NCI-H1417 treated with DMSO at 0.1 percent for 48 hours (cell line): ENCODE measurements around the gene MAP3K14.

Source experiments
- DNase-seq: peaks from one replicate; lab custom pipeline; 2025; lab: John Stamatoyannopoulos, UW

The MAP3K14 gene

GRCh38 chr17:45300060-45300751 lies 16.6 kb downstream of the MAP3K14 start:
- no peak for DNase-seq

GRCh38 chr17:45299361-45299760 lies 17.5 kb downstream of the MAP3K14 start:
- no peak for DNase-seq

- DNase-seq: no peak
Observed at GRCh38 chr17:45298546-45299285, 18.1 kb downstream of the MAP3K14 start.

GRCh38 chr17:45296833-45297124 lies 20.0 kb downstream of the MAP3K14 start:
- no peak for DNase-seq

- no peak for DNase-seq
Observed at GRCh38 chr17:45296003-45296832, 20.6 kb downstream of the MAP3K14 start.

- no peak for DNase-seq
Observed at GRCh38 chr17:45294506-45294905, 22.3 kb downstream of the MAP3K14 start.

- no peak for DNase-seq
Observed at GRCh38 chr17:45293413-45294211, 23.2 kb downstream of the MAP3K14 start.

- no peak for DNase-seq
Observed at GRCh38 chr17:45292696-45293412, 24.0 kb downstream of the MAP3K14 start.

GRCh38 chr17:45291171-45291805 lies 25.5 kb downstream of the MAP3K14 start:
- no peak for DNase-seq

- DNase-seq: no peak
Observed at GRCh38 chr17:45290269-45290765, 26.5 kb downstream of the MAP3K14 start.

GRCh38 chr17:45289301-45290268 lies 27.2 kb downstream of the MAP3K14 start:
- DNase-seq: no peak

GRCh38 chr17:45288825-45289224 lies 28.0 kb downstream of the MAP3K14 start:
- DNase-seq: no peak

- no peak for DNase-seq
Observed at GRCh38 chr17:45287526-45288500, 29.0 kb downstream of the MAP3K14 start.

GRCh38 chr17:45286286-45286685 lies 30.5 kb downstream of the MAP3K14 start:
- DNase-seq: no peak

- no peak for DNase-seq
Observed at GRCh38 chr17:45284176-45285140, 32.4 kb downstream of the MAP3K14 start.

- no peak for DNase-seq
Observed at GRCh38 chr17:45283711-45284110, 33.1 kb downstream of the MAP3K14 start.
